Measurements from ENCODE around the gene CEPT1.
"Not testable (repeated sequence)": the region's sequence is repeated elsewhere in the genome, so short reads cannot be mapped to it uniquely, and the experiment has no call there.

Gene CEPT1

GRCh38 chr1:111212634-111213335 lies 72.8 kb downstream of the CEPT1 start:
- peak; percentile 37 for DNase-seq

- peak; percentile 71 for DNase-seq
Observed at GRCh38 chr1:111213412-111213811, 73.4 kb downstream of the CEPT1 start.

- peak; percentile 93 for DNase-seq
Observed at GRCh38 chr1:111214074-111214801, 74.2 kb downstream of the CEPT1 start.

- DNase-seq, result no peak
Observed at GRCh38 chr1:111214884-111215283, 74.9 kb downstream of the CEPT1 start.

- DNase-seq, result not testable (repeated sequence)
Observed at GRCh38 chr1:111215285-111215684, 75.3 kb downstream of the CEPT1 start.

GRCh38 chr1:111216751-111217150 lies 76.7 kb downstream of the CEPT1 start:
- DNase-seq, result no peak

- no peak for DNase-seq
Observed at GRCh38 chr1:111217183-111217910, 77.3 kb downstream of the CEPT1 start.

- DNase-seq, result peak; percentile 61
Observed at GRCh38 chr1:111218701-111219556, 78.9 kb downstream of the CEPT1 start.

GRCh38 chr1:111219557-111220286 lies 79.7 kb downstream of the CEPT1 start:
- DNase-seq, result no peak

GRCh38 chr1:111220302-111220890 lies 80.4 kb downstream of the CEPT1 start:
- DNase-seq, result no peak

- no peak for DNase-seq
Observed at GRCh38 chr1:111221276-111221632, 81.2 kb downstream of the CEPT1 start.

GRCh38 chr1:111221633-111222291 lies 81.7 kb downstream of the CEPT1 start:
- peak; percentile 84 for DNase-seq

- DNase-seq, result peak; percentile 86
Observed at GRCh38 chr1:111222308-111223125, 82.5 kb downstream of the CEPT1 start.

- DNase-seq, result no peak
Observed at GRCh38 chr1:111223126-111223685, 83.2 kb downstream of the CEPT1 start.

- no peak for DNase-seq
Observed at GRCh38 chr1:111225091-111225490, 85.1 kb downstream of the CEPT1 start.

GRCh38 chr1:111225717-111226400 lies 85.8 kb downstream of the CEPT1 start:
- DNase-seq, result no peak

GRCh38 chr1:111227434-111227833 lies 87.4 kb downstream of the CEPT1 start, which contains the start of gene CHI3L2:
Gene CHI3L2 (plus strand): TSS chr1:111227713. CDS start chr1:111227730, 17 bp downstream.
- no peak for DNase-seq

- no peak for DNase-seq
Observed at GRCh38 chr1:111227851-111228747, 88.1 kb downstream of the CEPT1 start.
